ENCODE results near the gene PLEKHA8. TPM values are rescaled to one million over a fixed set of nuclear protein-coding genes. Genes with fewer than 3 reads are reported as not detected.
"Not testable (repeated sequence)": the region's sequence is repeated elsewhere in the genome, so short reads cannot be mapped to it uniquely, and the experiment has no call there.

Gene PLEKHA8
- total RNA-seq, 1 experiment from 2014 or later: 29.2 TPM

- Histone ChIP-seq H3K4me3 (ENCODE audit: insufficient read depth, low read depth, low read length) (no peak overlapping the region), H3K27me3 (ENCODE audit: control insufficient read depth, insufficient read depth, low read length) (no peaks in the 10 kb centered on the region), H3K36me3 (replicated peaks; ENCODE audit: control insufficient read depth, insufficient read depth, low read length) (no peaks in the 10 kb centered on the region)
- no peak for DNase-seq
These were observed 59.2 kb downstream of the PLEKHA8 start for GRCh38 chr7:30087371-30087770.

GRCh38 chr7:30088362-30088761 is 60.1 kb downstream of the PLEKHA8 start:
- DNase-seq: no peak
- Histone ChIP-seq H3K4me3 (ENCODE audit: insufficient read depth, low read depth, low read length) (no peak overlapping the region), H3K36me3 (replicated peaks; ENCODE audit: control insufficient read depth, insufficient read depth, low read length) (peaks cover under 1% of the 10 kb centered on the region; the same call in 1 of the 2 replicates), H3K27me3 (ENCODE audit: control insufficient read depth, insufficient read depth, low read length) (no peaks in the 10 kb centered on the region)

GRCh38 chr7:30090111-30090510 is 61.9 kb downstream of the PLEKHA8 start:
- no peak overlapping the region for H3K4me3 ChIP-seq (ENCODE audit: insufficient read depth, low read depth, low read length)
- no peak for DNase-seq
- H3K27me3 ChIP-seq (ENCODE audit: control insufficient read depth, insufficient read depth, low read length): no peaks in the 10 kb centered on the region
- H3K36me3 ChIP-seq (replicated peaks; ENCODE audit: control insufficient read depth, insufficient read depth, low read length): peaks cover 1% of the 10 kb centered on the region; the same call in 1 of the 2 replicates

- Histone ChIP-seq H3K27me3 (ENCODE audit: control insufficient read depth, insufficient read depth, low read length) (no peaks in the 10 kb centered on the region), H3K36me3 (replicated peaks; ENCODE audit: control insufficient read depth, insufficient read depth, low read length) (peaks cover 1% of the 10 kb centered on the region; the same call in 1 of the 2 replicates), H3K4me3 (ENCODE audit: insufficient read depth, low read depth, low read length) (no peak overlapping the region)
- no peak for DNase-seq
These were observed 63.3 kb downstream of the PLEKHA8 start for GRCh38 chr7:30091491-30091912.

- Histone ChIP-seq H3K4me3 (ENCODE audit: insufficient read depth, low read depth, low read length) (no peak overlapping the region), H3K27me3 (ENCODE audit: control insufficient read depth, insufficient read depth, low read length) (no peaks in the 10 kb centered on the region), H3K36me3 (replicated peaks; ENCODE audit: control insufficient read depth, insufficient read depth, low read length) (peaks cover 1% of the 10 kb centered on the region; the same call in 1 of the 2 replicates)
- no peak for DNase-seq
These were observed 63.8 kb downstream of the PLEKHA8 start for GRCh38 chr7:30091987-30092386.

GRCh38 chr7:30093420-30093952 is 65.3 kb downstream of the PLEKHA8 start:
- Histone ChIP-seq H3K36me3 (replicated peaks; ENCODE audit: control insufficient read depth, insufficient read depth, low read length) (peaks cover 1% of the 10 kb centered on the region; the same call in 1 of the 2 replicates), H3K4me3 (ENCODE audit: insufficient read depth, low read depth, low read length) (no peak overlapping the region), H3K27me3 (ENCODE audit: control insufficient read depth, insufficient read depth, low read length) (no peaks in the 10 kb centered on the region)
- DNase-seq: no peak

- not testable (repeated sequence) for DNase-seq; H3K27me3 ChIP-seq (ENCODE audit: control insufficient read depth, insufficient read depth, low read length); H3K4me3 ChIP-seq (ENCODE audit: insufficient read depth, low read depth, low read length); H3K36me3 ChIP-seq (replicated peaks; ENCODE audit: control insufficient read depth, insufficient read depth, low read length)
These were observed 70.4 kb downstream of the PLEKHA8 start for GRCh38 chr7:30098599-30098998.

- H3K4me3 ChIP-seq (ENCODE audit: insufficient read depth, low read depth, low read length): no peak overlapping the region
- no peaks in the 10 kb centered on the region for H3K27me3 ChIP-seq (ENCODE audit: control insufficient read depth, insufficient read depth, low read length)
- no peaks in the 10 kb centered on the region for H3K36me3 ChIP-seq (replicated peaks; ENCODE audit: control insufficient read depth, insufficient read depth, low read length)
- DNase-seq: no peak
These were observed 74.1 kb downstream of the PLEKHA8 start for GRCh38 chr7:30102281-30102680.

GRCh38 chr7:30104157-30104556 is 75.9 kb downstream of the PLEKHA8 start:
- no peak overlapping the region for H3K4me3 ChIP-seq (ENCODE audit: insufficient read depth, low read depth, low read length)
- DNase-seq: no peak
- no peaks in the 10 kb centered on the region for H3K27me3 ChIP-seq (ENCODE audit: control insufficient read depth, insufficient read depth, low read length)
- H3K36me3 ChIP-seq (replicated peaks; ENCODE audit: control insufficient read depth, insufficient read depth, low read length): no peaks in the 10 kb centered on the region

- Histone ChIP-seq H3K27me3 (ENCODE audit: control insufficient read depth, insufficient read depth, low read length) (no peaks in the 10 kb centered on the region), H3K36me3 (replicated peaks; ENCODE audit: control insufficient read depth, insufficient read depth, low read length) (no peaks in the 10 kb centered on the region), H3K4me3 (ENCODE audit: insufficient read depth, low read depth, low read length) (no peak overlapping the region)
- DNase-seq: no peak
These were observed 84.0 kb downstream of the PLEKHA8 start for GRCh38 chr7:30112103-30112713.

GRCh38 chr7:30113144-30113543 is 84.9 kb downstream of the PLEKHA8 start:
- H3K36me3 ChIP-seq (replicated peaks; ENCODE audit: control insufficient read depth, insufficient read depth, low read length): no peaks in the 10 kb centered on the region
- H3K27me3 ChIP-seq (ENCODE audit: control insufficient read depth, insufficient read depth, low read length): no peaks in the 10 kb centered on the region
- no peak for DNase-seq
- H3K4me3 ChIP-seq (ENCODE audit: insufficient read depth, low read depth, low read length): no peak overlapping the region

- Histone ChIP-seq H3K27me3 (ENCODE audit: control insufficient read depth, insufficient read depth, low read length) (no peaks in the 10 kb centered on the region), H3K4me3 (ENCODE audit: insufficient read depth, low read depth, low read length) (no peak overlapping the region), H3K36me3 (replicated peaks; ENCODE audit: control insufficient read depth, insufficient read depth, low read length) (no peaks in the 10 kb centered on the region)
- no peak for DNase-seq
These were observed 86.5 kb downstream of the PLEKHA8 start for GRCh38 chr7:30114536-30115238.

GRCh38 chr7:30115709-30116297 is 87.6 kb downstream of the PLEKHA8 start:
- Histone ChIP-seq H3K27me3 (ENCODE audit: control insufficient read depth, insufficient read depth, low read length) (no peaks in the 10 kb centered on the region), H3K36me3 (replicated peaks; ENCODE audit: control insufficient read depth, insufficient read depth, low read length) (no peaks in the 10 kb centered on the region), H3K4me3 (ENCODE audit: insufficient read depth, low read depth, low read length) (no peak overlapping the region)
- DNase-seq: no peak

- DNase-seq: no peak
- no peak overlapping the region for H3K4me3 ChIP-seq (ENCODE audit: insufficient read depth, low read depth, low read length)
- H3K36me3 ChIP-seq (replicated peaks; ENCODE audit: control insufficient read depth, insufficient read depth, low read length): no peaks in the 10 kb centered on the region
- no peaks in the 10 kb centered on the region for H3K27me3 ChIP-seq (ENCODE audit: control insufficient read depth, insufficient read depth, low read length)
These were observed 88.6 kb downstream of the PLEKHA8 start for GRCh38 chr7:30116771-30117170.

- H3K36me3 ChIP-seq (replicated peaks; ENCODE audit: control insufficient read depth, insufficient read depth, low read length): no peaks in the 10 kb centered on the region
- no peak overlapping the region for H3K4me3 ChIP-seq (ENCODE audit: insufficient read depth, low read depth, low read length)
- DNase-seq: no peak
- H3K27me3 ChIP-seq (ENCODE audit: control insufficient read depth, insufficient read depth, low read length): no peaks in the 10 kb centered on the region
These were observed 89.7 kb downstream of the PLEKHA8 start for GRCh38 chr7:30117896-30118295.
